Measurements from ENCODE around the gene TALDO1. TPM values are rescaled to one million over a fixed set of nuclear protein-coding genes. Genes with fewer than 3 reads are reported as not detected.

TALDO1 gene
- total RNA-seq, 1 donor from 2014 or later: 101 TPM

DNA sequence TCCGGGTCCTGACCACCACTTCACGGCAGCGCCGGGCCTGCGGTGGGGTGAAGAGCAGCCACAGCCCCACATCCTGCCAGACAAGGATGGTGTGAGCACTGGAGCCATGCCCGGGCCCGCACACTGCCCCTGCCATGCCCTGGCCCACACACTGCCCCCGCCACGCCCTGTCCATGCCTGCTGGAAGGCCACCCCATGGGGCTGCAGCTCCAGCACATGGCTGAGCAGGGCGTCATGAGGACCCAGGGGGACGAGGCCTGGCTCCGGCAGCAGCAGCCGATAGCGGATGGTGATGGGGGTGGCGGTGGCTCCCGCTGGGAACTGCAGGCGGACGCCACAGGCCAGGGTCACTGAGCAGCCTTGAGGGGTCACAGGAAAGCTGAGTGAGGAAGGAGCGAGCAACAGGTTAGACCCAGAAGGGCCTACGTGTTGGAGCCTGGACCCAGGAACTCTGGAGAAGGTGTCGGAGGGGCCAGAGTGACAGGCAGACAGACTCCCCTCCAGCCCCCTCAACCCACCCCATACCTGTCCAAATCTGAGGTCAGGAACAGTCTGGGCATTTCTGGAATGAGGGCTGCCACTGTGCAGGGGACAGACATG, 54.9 kb downstream of the TALDO1 start:
- Histone ChIP-seq H3K27me3 (no peaks in the 10 kb centered on the region), H4K20me1 (ENCODE audit: low read depth) (peaks cover 21% of the 10 kb centered on the region), H3F3A (ENCODE audit: low read depth) (peaks cover 24% of the 10 kb centered on the region), H3K79me2 (ENCODE audit: low read depth) (peaks cover 3% of the 10 kb centered on the region), H3K4me1 (peaks cover 7% of the 10 kb centered on the region), H3K9ac (no peak overlapping the region), H3K4me2 (no peak overlapping the region), H3K36me3 (no peaks in the 10 kb centered on the region), H3K9me3 (ENCODE audit: low read depth) (no peaks in the 10 kb centered on the region), H2AFZ (replicated peaks) (no peak overlapping the region), H3K4me3 (no peak overlapping the region), H3K27ac (no peak overlapping the region)
- H3K27ac Mint-ChIP-seq: no peak overlapping the region
- H3K9me3 Mint-ChIP-seq: no peaks in the 10 kb centered on the region
- TF ChIP-seq, protein P1, sequence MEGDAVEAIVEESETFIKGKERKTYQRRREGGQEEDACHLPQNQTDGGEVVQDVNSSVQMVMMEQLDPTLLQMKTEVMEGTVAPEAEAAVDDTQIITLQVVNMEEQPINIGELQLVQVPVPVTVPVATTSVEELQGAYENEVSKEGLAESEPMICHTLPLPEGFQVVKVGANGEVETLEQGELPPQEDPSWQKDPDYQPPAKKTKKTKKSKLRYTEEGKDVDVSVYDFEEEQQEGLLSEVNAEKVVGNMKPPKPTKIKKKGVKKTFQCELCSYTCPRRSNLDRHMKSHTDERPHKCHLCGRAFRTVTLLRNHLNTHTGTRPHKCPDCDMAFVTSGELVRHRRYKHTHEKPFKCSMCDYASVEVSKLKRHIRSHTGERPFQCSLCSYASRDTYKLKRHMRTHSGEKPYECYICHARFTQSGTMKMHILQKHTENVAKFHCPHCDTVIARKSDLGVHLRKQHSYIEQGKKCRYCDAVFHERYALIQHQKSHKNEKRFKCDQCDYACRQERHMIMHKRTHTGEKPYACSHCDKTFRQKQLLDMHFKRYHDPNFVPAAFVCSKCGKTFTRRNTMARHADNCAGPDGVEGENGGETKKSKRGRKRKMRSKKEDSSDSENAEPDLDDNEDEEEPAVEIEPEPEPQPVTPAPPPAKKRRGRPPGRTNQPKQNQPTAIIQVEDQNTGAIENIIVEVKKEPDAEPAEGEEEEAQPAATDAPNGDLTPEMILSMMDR (IDR thresholded peaks at IDR 0.05): no peak
- no peak for TF ChIP-seq EZH2 (IDR thresholded peaks at IDR 0.05)
- TF ChIP-seq EZH2phosphoT487 (IDR thresholded peaks at IDR 0.05): no peak
- H3K27me3 Mint-ChIP-seq (ENCODE audit: insufficient read depth, low read depth): no peaks in the 10 kb centered on the region
- DNase-seq (ENCODE audit: low spot score): no peak
- H3K36me3 Mint-ChIP-seq: no peaks in the 10 kb centered on the region
- peaks cover 8% of the 10 kb centered on the region for H3K4me1 Mint-ChIP-seq
- H3K4me3 Mint-ChIP-seq: no peak overlapping the region

DNA sequence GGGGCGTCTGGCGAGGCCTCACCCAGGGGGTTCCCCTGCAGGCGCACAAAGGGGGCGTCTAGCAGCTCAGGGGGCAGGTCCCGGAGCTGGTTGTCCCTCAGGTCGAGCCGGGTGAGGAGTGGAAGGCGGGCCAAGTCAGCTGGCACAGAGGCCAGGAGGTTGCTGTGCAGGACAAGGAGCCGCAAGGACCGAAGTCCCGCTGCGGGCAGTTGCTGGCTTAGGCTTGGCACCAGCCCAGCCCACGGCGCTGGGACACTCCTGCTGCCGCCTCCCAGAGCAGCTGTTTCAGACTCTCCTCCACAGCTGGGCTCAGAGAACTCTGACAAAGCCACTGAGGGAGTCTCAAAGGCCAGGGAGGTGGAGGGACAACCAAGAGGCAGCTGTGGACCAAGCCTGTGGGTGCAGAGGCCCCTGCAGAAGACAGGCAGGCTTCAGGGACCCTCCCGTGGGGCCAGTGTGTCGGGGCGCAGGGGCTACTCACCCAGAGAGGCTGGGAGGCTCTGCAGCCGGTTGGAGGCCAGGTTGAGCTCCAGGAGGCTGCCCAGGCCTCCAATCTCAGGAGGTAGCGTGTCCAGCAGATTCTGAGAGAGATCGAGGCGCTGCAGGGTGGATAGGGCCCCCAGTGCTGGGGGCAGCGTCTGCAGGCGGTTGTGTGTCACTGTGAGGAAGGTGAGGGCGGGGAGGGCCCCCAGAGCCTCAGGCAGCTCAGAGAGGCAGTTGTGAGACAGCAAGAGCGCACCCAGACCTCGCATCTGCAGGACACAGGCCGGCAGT, 55.6 kb downstream of the TALDO1 start:
- TF ChIP-seq EZH2 (IDR thresholded peaks at IDR 0.05): no peak
- TF ChIP-seq, protein P1 (IDR thresholded peaks at IDR 0.05): no peak
- no peak for TF ChIP-seq EZH2phosphoT487 (IDR thresholded peaks at IDR 0.05)
- no peak for DNase-seq (ENCODE audit: low spot score)
- Histone ChIP-seq H3K9me3 (ENCODE audit: low read depth) (no peaks in the 10 kb centered on the region), H3K4me2 (no peak overlapping the region), H3K36me3 (no peaks in the 10 kb centered on the region), H2AFZ (replicated peaks) (no peak overlapping the region), H3K4me3 (no peak overlapping the region), H3K79me2 (ENCODE audit: low read depth) (peaks cover 9% of the 10 kb centered on the region), H3K9ac (no peak overlapping the region), H3K4me1 (peaks cover 7% of the 10 kb centered on the region), H3K27ac (no peak overlapping the region), H3F3A (ENCODE audit: low read depth) (peaks cover 29% of the 10 kb centered on the region), H4K20me1 (ENCODE audit: low read depth) (peaks cover 21% of the 10 kb centered on the region), H3K27me3 (no peaks in the 10 kb centered on the region)
- Mint-ChIP-seq H3K4me1 (peaks cover 8% of the 10 kb centered on the region), H3K9me3 (no peaks in the 10 kb centered on the region), H3K27me3 (ENCODE audit: insufficient read depth, low read depth) (peaks cover 2% of the 10 kb centered on the region), H3K36me3 (no peaks in the 10 kb centered on the region), H3K27ac (no peak overlapping the region), H3K4me3 (peak overlapping the region; percentile 67)

DNA sequence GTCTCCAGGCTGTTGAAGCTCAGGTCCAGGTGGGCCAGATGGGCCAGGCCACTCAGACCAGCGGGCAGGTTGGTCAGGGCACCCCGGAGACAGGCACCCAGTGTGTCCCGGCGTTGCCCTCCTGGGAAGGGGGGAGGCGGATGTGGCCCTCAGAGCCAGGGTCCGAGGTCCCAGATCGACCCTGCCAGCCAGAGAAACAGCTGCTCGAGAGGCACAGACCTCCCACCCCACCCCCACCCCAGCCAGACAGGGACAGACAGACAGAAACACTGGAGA, 56.1 kb downstream of the TALDO1 start:
- H4K20me1 ChIP-seq (ENCODE audit: low read depth): peaks cover 21% of the 10 kb centered on the region
- no peaks in the 10 kb centered on the region for H3K9me3 Mint-ChIP-seq
- H3K36me3 Mint-ChIP-seq: no peaks in the 10 kb centered on the region
- H3K36me3 ChIP-seq: no peaks in the 10 kb centered on the region
- peaks cover 29% of the 10 kb centered on the region for H3F3A ChIP-seq (ENCODE audit: low read depth)
- H3K9ac ChIP-seq: no peak overlapping the region
- no peak overlapping the region for H3K4me3 Mint-ChIP-seq
- no peak overlapping the region for H3K27ac Mint-ChIP-seq
- no peak for DNase-seq (ENCODE audit: low spot score)
- no peak overlapping the region for H3K27ac ChIP-seq
- no peaks in the 10 kb centered on the region for H3K9me3 ChIP-seq (ENCODE audit: low read depth)
- TF ChIP-seq, protein P1 (IDR thresholded peaks at IDR 0.05): no peak
- TF ChIP-seq EZH2 (IDR thresholded peaks at IDR 0.05) (no peak), EZH2phosphoT487 (IDR thresholded peaks at IDR 0.05) (no peak)
- peaks cover 10% of the 10 kb centered on the region for H3K4me1 Mint-ChIP-seq
- no peaks in the 10 kb centered on the region for H3K27me3 ChIP-seq
- H3K4me2 ChIP-seq: no peak overlapping the region
- H3K4me3 ChIP-seq: no peak overlapping the region
- no peak overlapping the region for H2AFZ ChIP-seq (replicated peaks)
- H3K4me1 ChIP-seq: peaks cover 9% of the 10 kb centered on the region
- peaks cover 15% of the 10 kb centered on the region for H3K79me2 ChIP-seq (ENCODE audit: low read depth)
- H3K27me3 Mint-ChIP-seq (ENCODE audit: insufficient read depth, low read depth): peaks cover 2% of the 10 kb centered on the region
